GM20000 (cell line): ENCODE data around the gene SPANXD.

Experiments used
- DNase-seq: peaks from one replicate; pipeline ENCODE4 v3.0.0; 2012; ENCODE audit warnings: low spot score
- CTCF ChIP-seq: IDR thresholded peaks from 2 replicates; pipeline ENCODE4 v1.5.1; 2012; ENCODE audit warnings: mild to moderate bottlenecking, control low read depth; ENCODE audit errors: extremely low read depth, missing control alignments

Gene SPANXD

GRCh38 chrX:141673946-141674345 is 24.6 kb downstream of the SPANXD start:
- DNase-seq: no peak
- no peak for TF ChIP-seq CTCF

GRCh38 chrX:141669689-141670088 is 28.9 kb downstream of the SPANXD start:
- TF ChIP-seq CTCF: no peak
- no peak for DNase-seq

- TF ChIP-seq CTCF: no peak
- no peak for DNase-seq
These were observed 30.2 kb downstream of the SPANXD start for GRCh38 chrX:141668371-141668770.

- no peak for DNase-seq
- TF ChIP-seq CTCF: no peak
These were observed 35.8 kb downstream of the SPANXD start for GRCh38 chrX:141662781-141663180.

GRCh38 chrX:141652286-141652685 is 46.3 kb downstream of the SPANXD start:
- DNase-seq: no peak

More at GRCh38 chrX:141652286-141652685, 46.3 kb downstream of the SPANXD start:
- TF ChIP-seq CTCF: no peak
